NB4 (cell line): ENCODE data around the gene MPV17.

Experiments used
- CTCF ChIP-seq: IDR thresholded peaks from one replicate; pipeline ENCODE4 v1.5.1; 2012; ENCODE audit warnings: low read depth, low read length
- POLR2A ChIP-seq: IDR thresholded peaks from 2 replicates; pipeline ENCODE4 v1.6.1; 2011; ENCODE audit warnings: mild to moderate bottlenecking; ENCODE audit not compliant: insufficient read length; ENCODE audit errors: extremely low read depth

DNA sequence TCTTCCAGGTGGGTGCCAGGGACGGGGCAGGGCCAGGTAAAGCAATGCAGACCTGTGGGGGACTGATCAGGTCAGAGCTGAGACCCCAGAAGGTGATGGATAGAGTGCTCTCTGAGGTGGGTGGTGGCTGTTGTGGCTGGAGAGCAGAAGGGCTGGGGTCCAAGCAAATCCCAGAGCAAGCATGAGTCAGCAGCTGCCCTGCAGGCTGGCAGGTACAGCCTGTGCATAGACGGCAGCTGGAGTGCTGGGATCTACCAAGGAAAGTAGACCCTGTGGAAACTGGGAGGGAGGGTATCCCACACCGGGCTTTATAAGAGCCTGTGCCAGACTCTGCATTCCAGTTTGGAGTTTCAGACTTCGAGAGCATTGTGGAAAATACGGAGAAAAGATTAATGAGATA is 40.0 kb downstream of the MPV17 start:
- TF ChIP-seq CTCF (no peak), POLR2A (no peak)
